Measurements from ENCODE around the gene FTO. TPM values are rescaled to one million over a fixed set of nuclear protein-coding genes. Genes with fewer than 3 reads are reported as not detected.

The FTO gene
- total RNA-seq, 4 donors from 2014 or later: 29.0 to 64.1 (median 48.1) TPM

DNA sequence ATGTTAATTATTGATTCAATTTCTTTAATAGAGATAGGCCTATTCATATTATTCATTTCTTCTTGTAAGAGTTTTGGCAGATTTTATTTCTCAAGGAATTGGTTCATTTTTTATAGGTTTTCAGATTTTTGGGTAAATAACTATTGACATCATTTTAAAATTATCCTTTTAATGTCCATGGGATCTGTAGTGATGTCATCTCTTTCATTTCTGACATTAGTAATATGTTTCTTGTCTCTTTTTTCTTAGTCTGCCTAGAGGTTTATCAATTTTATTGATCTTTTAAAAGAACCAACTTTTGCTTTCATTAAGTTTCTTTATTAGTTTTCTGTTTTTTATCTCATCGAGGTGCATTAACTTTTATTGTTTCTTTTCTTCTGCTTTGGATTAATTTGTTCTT lies 162.6 kb downstream of the FTO start:
- no peak for DNase-seq
- TF ChIP-seq CTCF (IDR thresholded peaks at IDR 0.05) (no peak), POLR2A (IDR thresholded peaks at IDR 0.05) (no peak)
- no peak overlapping the region for H3K27ac ChIP-seq
- peaks cover 4 to 30% (median 13%) of the 10 kb centered on the region in 3 donors for H3K4me1 ChIP-seq
- no peaks in the 10 kb centered on the region for H3K9me3 ChIP-seq
- H3K27me3 ChIP-seq: no peaks in the 10 kb centered on the region
- WGBS, 2 donors: 71 to 90% methylated on average over 1 of the region's 1 CpG
- no peak overlapping the region for H3K4me3 ChIP-seq
- intact Hi-C loops (cut with DNase I): no loop called here
- peaks cover 0 to 4% (median 0%) of the 10 kb centered on the region in 3 donors for H3K36me3 ChIP-seq

GRCh38 chr16:53870831-53871230 lies 166.9 kb downstream of the FTO start:
- TF ChIP-seq CTCF (IDR thresholded peaks at IDR 0.05): no peak
- no peak for TF ChIP-seq POLR2A (IDR thresholded peaks at IDR 0.05)
- WGBS, 2 donors: 93 to 94% methylated on average over 1 of the region's 1 CpG
- H3K4me1 ChIP-seq: peaks cover 0 to 4% (median 0%) of the 10 kb centered on the region in 3 donors
- intact Hi-C loops (cut with DNase I): no loop called here
- no peaks in the 10 kb centered on the region for H3K9me3 ChIP-seq
- no peak for DNase-seq
- no peaks in the 10 kb centered on the region for H3K27me3 ChIP-seq
- H3K27ac ChIP-seq: no peak overlapping the region
- H3K4me3 ChIP-seq: no peak overlapping the region
- peaks cover 0 to 18% (median 0%) of the 10 kb centered on the region in 3 donors for H3K36me3 ChIP-seq

DNA sequence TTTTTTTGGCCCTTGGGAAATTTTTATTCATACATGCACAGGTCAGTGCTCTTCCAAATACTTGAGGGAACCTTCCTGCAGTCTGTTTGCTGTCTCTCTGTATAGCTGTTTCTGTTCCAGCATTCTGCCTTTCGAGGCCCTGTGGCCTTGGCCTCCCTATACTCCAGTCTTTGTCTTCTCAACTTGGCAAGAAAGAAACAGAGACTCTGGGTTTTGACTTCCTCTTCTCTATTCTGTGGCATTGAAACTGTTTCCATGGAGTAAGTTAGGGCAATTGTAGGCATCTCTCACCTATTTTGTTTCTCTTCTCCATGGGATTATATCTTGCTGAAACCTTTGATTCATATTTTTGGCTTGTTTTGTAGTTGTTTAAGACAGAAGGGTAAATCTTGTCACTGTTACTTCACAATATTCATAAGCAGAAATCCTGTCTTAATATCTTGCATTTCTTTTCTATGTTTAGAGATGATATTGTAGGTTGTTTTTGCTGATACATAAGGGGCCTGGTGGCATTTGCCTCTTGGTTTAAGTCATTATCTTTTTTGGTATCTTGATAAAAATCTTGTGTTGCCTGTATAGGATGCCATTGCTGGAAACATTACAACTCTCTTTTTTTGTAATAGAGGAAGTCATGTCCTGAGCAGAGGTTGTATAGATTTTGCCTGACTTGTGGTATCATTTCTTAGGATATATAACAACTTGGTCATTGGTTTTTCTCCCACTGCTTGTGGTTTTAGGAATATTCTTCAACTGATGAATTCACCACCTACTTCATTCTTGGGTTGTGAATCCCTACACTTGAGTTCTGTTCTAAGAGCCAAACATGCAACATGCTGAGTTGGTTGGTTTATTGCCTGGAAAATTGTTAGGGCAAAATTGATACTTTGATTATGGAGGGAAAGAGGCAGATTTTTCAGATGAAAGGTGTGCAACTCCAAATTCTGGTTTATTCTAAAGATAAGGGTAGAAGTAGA lies 168.6 kb downstream of the FTO start:
- 50 to 89% methylated on average over 1 of the region's 1 CpG for WGBS, 2 donors
- Histone ChIP-seq H3K27me3 (no peaks in the 10 kb centered on the region), H3K4me3 (no peak overlapping the region), H3K36me3 (peaks cover 0 to 18% (median 0%) of the 10 kb centered on the region in 3 donors), H3K27ac (no peak overlapping the region), H3K9me3 (no peaks in the 10 kb centered on the region), H3K4me1 (no peaks in the 10 kb centered on the region)
- DNase-seq: no peak
- TF ChIP-seq POLR2A (IDR thresholded peaks at IDR 0.05) (no peak), CTCF (IDR thresholded peaks at IDR 0.05) (no peak)
- intact Hi-C loops (cut with DNase I): no loop called here

GRCh38 chr16:53876811-53877210 lies 172.9 kb downstream of the FTO start:
- 85 to 93% methylated on average over 4 to 5 of the region's 5 CpGs for WGBS, 2 donors
- no peaks in the 10 kb centered on the region for H3K9me3 ChIP-seq
- H3K27me3 ChIP-seq: no peaks in the 10 kb centered on the region
- no peak for DNase-seq
- intact Hi-C loops (cut with DNase I): no loop called here
- no peaks in the 10 kb centered on the region for H3K4me1 ChIP-seq
- H3K27ac ChIP-seq: no peak overlapping the region
- TF ChIP-seq CTCF (IDR thresholded peaks at IDR 0.05) (no peak), POLR2A (IDR thresholded peaks at IDR 0.05) (no peak)
- no peak overlapping the region for H3K4me3 ChIP-seq
- H3K36me3 ChIP-seq: peaks cover 0 to 35% (median 4%) of the 10 kb centered on the region in 3 donors

DNA sequence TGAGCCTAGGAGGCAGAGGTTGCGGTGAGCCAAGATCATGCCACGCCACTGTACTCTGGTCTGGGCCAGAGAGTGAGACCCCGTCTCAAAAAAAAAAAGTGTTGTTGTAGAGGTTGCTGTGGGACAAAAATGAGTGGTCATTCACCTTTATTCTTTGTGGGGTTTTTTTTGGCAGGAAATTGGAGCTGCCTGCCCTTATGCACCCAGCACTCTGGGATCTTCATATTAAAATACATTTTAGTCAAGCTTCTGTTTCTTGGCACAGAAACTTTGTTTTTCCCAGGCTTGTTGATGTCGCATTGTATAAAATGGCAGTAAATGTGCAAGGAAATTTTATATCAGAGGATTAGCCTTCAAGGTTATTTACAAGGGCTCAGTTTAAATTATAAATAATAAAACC lies 174.3 kb downstream of the FTO start:
- TF ChIP-seq POLR2A (IDR thresholded peaks at IDR 0.05) (no peak), CTCF (IDR thresholded peaks at IDR 0.05) (no peak)
- H3K4me1 ChIP-seq: no peaks in the 10 kb centered on the region
- DNase-seq: no peak
- H3K4me3 ChIP-seq: no peak overlapping the region
- H3K36me3 ChIP-seq: peaks cover 0 to 41% (median 4%) of the 10 kb centered on the region in 3 donors
- no peaks in the 10 kb centered on the region for H3K9me3 ChIP-seq
- H3K27ac ChIP-seq: no peak overlapping the region
- 86 to 89% methylated on average over 4 of the region's 4 CpGs for WGBS, 2 donors
- no peaks in the 10 kb centered on the region for H3K27me3 ChIP-seq
- intact Hi-C loops (cut with DNase I): no loop called here

Measured in esophagus squamous epithelium (tissue), 5 donors.